HG02840 (cell line): ENCODE data around the gene MED25.

Experiments used
- ATAC-seq: cut with Tn5 transposase; IDR thresholded peaks from one replicate; pipeline ENCODE4 v1.9.1; 2021; ENCODE audit warnings: mild to moderate bottlenecking, moderate library complexity, moderate number of reproducible peaks; ENCODE audit not compliant: unreplicated experiment, low FRiP score

MED25 gene

GRCh38 chr19:49817964-49818648, at the start of gene MED25:
MED25 (plus strand) TSS chr19:49818289; CDS start chr19:49818342, 53 bp downstream.
- ATAC-seq: peak; percentile 77

GRCh38 chr19:49770529-49770928, 47.6 kb upstream of the MED25 start:
- ATAC-seq: no peak

- no peak for ATAC-seq
Observed at GRCh38 chr19:49771674-49772139, 46.4 kb upstream of the MED25 start.

GRCh38 chr19:49772850-49773432, 45.1 kb upstream of the MED25 start:
- no peak for ATAC-seq

GRCh38 chr19:49773663-49774350, 44.3 kb upstream of the MED25 start:
- no peak for ATAC-seq

- no peak for ATAC-seq
Observed at GRCh38 chr19:49774969-49775368, 43.1 kb upstream of the MED25 start.

- no peak for ATAC-seq
Observed at GRCh38 chr19:49775742-49776370, 42.2 kb upstream of the MED25 start.

- ATAC-seq: no peak
Observed at GRCh38 chr19:49776371-49776764, 41.7 kb upstream of the MED25 start.

GRCh38 chr19:49779731-49780555, 38.1 kb upstream of the MED25 start:
- no peak for ATAC-seq

- no peak for ATAC-seq
Observed at GRCh38 chr19:49780861-49781260, 37.2 kb upstream of the MED25 start.

GRCh38 chr19:49781394-49781793, 36.7 kb upstream of the MED25 start:
- ATAC-seq: no peak

GRCh38 chr19:49782515-49782914, 35.6 kb upstream of the MED25 start:
- no peak for ATAC-seq

- ATAC-seq: no peak
Observed at GRCh38 chr19:49786376-49786820, 31.7 kb upstream of the MED25 start.

GRCh38 chr19:49787746-49788145, 30.3 kb upstream of the MED25 start:
- no peak for ATAC-seq

- ATAC-seq: no peak
Observed at GRCh38 chr19:49788857-49789256, 29.2 kb upstream of the MED25 start.

- no peak for ATAC-seq
Observed at GRCh38 chr19:49790866-49791265, 27.2 kb upstream of the MED25 start.

GRCh38 chr19:49791776-49792445, 26.2 kb upstream of the MED25 start:
- ATAC-seq: no peak

GRCh38 chr19:49792829-49793560, 25.1 kb upstream of the MED25 start:
- no peak for ATAC-seq

GRCh38 chr19:49793561-49793840, 24.6 kb upstream of the MED25 start:
- ATAC-seq: no peak
